CD4-positive, alpha-beta T cell treated with Interleukin-15 for 4 hours (primary cell): Measurements from ENCODE around the gene LCK.
"Not testable (repeated sequence)": the region's sequence is repeated elsewhere in the genome, so short reads cannot be mapped to it uniquely, and the experiment has no call there.

ENCODE experiments used
- DNase-seq: peaks from one replicate; pipeline ENCODE4 v3.0.0-alpha.2; 2020; ENCODE audit warnings: low spot score

The LCK gene

DNA sequence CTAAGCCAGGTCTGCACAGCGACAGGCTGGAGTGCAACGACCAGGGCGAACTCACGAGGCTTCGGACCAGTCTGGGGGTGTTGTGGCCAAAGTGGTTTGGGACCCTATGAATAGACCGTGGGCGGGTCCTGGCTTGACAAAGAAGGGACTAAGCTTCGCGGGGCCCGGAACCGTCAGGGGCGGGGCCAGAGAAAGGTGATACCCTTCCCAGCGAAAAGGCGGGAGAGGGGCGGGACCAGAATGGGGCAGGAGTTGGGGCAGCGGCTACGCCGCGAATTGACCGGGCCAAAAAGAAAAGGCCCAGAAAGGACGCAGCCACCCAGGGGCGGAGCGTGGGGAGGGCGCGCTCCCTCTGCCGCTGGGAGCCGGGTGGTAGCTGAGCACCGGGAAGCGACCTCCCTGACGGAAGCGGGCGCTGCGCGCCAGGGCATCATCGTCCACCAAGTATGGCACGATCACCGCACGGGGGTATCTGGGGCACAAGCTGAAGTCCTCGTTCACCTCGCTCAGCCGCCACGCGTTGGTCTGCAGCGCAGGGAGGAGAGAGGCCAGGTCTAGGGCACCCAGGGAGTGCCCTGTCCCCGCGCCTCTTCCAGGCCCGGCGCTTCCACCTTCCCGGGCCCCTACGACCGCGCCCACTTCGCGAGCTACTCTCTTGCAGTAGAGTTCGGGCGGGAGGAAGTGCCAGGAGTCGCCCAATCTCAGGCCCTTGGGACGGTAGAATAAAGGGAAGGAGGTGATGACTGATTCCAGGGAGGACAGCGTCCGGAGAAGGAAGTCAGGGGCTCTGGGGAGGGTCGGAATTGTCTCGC lies 10.7 kb upstream of the LCK start:
- DNase-seq: peak; percentile 53

DNA sequence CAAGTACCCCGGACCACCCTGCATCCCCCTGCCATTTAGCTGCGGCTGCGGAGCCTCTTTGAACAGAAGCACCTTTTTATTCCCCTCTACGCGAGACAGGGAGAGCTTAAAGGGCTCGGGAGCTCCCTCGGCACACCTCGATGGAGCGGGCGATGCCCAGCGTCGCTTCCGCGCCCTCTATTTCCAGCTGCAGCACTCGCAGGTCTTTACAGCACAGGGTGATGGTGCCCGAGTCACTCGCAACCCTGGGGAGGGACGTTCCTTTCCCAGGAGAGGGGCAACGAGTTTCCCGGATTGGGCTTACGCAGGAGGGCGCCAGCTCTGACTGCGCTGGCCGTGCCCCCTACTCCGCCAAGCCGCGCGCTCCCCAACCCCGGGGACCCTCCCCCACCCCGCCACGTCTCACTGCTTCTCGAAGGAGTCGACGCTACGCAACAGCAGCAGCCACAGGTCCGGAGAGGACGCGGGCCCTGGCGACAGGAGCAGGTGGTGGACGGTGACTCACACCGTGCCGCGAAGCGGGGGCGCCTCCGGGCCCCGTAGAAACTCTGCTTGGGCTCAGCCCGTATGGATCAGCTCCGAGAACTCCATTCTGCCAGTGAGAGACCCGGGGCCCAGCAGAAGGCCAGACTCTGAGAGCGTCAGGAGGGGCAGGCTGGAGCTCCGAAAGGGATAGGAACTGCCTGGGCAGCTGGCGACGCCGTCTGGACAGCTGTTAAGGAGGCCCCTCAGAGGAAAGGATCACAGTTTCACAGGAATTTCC lies 9.9 kb upstream of the LCK start:
- DNase-seq: peak; percentile 38

DNA sequence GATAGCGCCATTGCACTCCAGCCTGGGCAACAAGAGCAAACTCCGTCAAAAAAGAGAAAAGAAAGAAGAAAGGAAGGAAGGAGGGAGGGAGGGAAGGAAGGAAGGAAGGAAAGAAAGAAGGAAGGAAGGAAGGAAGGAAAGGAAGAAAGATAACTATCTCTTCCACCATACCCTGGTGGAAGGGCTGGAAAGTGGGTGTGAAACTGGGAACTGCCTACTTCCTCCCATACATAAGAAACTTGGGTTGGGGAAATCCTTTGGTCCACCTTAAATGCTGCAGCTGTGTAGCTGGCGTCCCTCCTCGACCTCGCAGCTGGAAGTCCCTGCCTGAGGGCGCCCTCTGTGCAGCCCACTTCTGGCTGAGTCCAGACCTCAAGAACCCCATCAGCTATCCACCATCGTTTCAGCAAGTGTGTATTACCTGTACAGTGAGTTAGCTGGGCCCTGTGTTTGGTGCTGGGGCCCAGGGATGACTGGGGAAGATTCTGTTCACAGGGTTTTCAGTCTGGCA lies 8.7 kb upstream of the LCK start:
- no peak for DNase-seq

DNA sequence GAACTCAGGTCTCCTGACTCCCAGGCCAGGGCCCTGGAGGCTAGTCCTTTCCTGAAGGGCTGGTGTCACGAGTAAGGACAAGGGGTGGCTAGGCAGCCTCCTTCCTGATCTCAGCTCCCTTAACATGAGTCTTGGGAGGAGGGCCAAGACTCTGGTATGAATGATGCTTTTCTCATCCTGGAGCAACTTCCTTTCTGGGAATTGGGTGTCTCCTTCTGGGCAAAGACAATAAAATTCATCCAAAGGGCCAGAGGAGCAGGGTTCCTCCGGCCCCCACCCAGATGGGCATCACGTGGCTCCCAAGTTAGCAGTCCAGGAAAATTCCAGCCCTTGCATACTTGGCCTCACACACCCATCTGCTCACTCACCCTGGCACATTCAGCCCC lies 4.2 kb upstream of the LCK start, which contains the start of gene FAM167B:
TSS of gene FAM167B (plus strand) at position 335 of the 386 bp plus-strand sequence. CDS start 200 bp downstream, outside the sequence.
- no peak for DNase-seq

DNA sequence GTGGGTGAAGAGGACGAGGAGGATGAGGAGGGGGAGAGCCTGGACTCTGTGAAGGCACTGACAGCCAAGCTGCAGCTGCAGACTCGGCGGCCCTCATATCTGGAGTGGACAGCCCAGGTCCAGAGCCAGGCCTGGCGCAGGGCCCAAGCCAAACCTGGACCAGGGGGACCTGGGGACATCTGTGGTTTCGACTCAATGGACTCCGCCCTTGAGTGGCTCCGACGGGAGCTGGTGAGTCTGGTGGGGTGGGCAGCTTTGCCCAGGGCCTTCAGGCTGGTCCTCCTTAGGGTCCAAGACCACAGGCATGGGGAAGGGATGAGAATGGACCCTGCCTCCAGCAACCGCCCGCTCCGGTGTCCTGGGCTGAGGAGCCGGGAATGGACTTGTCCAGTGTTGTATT lies 3.6 kb upstream of the LCK start:
- no peak for DNase-seq

DNA sequence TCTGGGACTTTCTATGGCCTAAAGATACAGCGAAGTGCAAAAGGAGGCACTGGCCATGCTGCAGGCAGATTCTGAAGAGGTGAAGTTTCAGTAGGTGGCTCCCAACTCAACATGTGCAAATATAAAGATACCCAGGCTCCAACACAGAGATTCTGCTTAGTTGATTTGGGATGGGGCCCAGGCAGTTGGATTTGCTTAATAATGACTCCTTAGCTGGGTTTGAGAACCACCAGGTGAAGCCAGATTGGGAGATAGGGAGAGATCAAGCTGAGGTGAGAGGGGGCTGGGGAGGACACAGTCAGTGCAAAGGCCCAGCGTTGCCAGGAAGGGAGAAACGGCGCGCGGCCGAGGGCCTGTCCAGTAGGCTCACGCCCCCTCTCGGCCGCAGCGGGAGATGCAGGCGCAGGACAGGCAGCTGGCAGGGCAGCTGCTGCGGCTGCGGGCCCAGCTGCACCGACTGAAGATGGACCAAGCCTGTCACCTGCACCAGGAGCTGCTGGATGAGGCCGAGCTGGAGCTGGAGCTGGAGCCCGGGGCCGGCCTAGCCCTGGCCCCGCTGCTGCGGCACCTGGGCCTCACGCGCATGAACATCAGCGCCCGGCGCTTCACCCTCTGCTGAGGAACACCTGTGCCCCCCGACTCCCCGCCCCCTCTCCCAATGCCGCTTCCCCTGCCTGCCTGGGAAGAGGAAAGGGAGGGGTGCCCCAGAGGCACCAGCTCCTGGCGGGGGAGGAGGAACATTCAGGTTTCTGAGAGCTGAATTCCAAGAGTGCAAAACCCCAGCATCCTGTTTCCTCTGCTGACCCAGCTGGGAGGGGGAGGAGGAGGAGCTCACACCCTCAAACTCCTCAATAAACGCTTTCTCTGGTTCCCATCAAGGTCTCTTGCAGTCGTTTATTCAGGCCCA lies 2.8 kb upstream of the LCK start:
- peak; percentile 79 for DNase-seq

DNA sequence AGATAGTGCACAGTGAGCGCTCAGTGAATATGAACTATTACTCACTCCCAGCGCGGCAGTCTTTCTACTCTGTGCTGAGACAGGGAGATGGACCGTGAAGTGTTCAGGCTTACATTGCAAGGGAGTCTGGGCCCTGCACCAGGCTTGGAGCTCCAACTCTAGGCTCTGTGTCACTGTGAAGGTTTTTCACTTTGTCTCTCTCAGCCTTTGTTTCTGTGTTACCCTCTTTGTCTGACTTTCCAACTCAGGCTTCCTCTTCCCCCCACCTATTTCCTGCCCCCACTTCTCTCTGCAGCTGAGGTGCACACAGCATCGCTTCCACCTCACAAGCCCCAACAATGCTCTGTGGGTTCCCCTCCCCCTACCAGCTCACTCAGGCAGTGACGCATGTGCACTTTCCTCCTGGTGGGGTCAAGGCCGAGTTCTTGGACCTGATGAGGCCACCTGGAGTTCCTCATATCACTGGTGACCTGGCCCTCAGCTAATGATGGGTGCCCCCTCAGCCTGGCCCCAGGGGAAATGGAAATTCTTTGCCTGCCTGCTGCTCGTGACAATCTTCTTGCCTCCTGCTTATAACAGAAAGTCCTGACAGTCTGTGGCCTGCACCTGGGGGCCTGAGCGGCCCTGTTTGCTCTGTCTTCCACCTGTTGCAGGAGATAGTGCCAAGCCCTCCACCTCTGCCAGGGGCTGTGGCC lies 1.1 kb upstream of the LCK start:
- DNase-seq: peak; percentile 89

DNA sequence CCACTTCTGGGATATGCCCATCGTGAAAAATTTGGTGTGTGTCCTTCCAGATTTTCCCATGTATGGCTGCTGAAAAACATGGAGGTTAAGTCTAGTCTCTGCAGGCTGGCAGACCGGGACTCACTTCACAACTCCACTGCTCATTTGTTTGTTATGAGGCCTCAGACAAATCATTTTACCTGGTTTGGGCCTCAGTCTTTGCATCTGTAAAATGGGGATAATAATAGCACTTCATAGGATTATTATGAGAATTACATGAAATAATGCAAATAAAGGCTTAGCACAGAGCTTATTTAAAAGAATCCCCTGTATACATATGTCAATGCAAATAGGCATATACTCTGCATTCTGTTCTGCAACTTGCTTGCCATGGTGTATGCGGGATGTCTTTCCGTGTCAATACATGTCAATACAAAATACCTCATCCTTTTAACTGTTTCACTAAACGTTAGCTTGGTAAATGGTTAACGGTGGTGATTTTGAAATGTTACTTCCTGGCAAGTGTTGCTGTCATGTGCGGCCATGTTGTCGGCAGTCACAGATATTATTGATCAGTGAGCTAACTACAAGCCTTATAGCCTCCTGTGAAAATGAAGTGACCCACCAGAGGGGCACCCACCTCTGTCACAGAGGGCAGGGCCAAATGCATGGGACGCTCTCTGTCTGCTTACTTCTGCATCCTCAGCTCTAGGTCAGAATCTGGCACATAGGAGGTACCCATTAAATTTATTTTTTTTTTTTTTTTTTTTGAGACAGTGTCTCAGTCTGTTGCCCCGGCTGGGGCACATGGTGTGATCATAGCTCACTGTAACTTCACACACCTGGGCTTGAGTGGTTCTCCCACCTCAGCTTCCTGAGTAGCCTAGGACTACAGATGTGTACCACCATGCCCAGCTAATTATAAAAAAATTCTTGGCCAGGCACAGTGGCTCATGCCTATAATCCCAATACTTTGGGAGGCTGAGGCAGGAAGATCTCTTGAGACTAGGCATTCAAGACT lies 4.3 kb downstream of the LCK start:
- DNase-seq: no peak

DNA sequence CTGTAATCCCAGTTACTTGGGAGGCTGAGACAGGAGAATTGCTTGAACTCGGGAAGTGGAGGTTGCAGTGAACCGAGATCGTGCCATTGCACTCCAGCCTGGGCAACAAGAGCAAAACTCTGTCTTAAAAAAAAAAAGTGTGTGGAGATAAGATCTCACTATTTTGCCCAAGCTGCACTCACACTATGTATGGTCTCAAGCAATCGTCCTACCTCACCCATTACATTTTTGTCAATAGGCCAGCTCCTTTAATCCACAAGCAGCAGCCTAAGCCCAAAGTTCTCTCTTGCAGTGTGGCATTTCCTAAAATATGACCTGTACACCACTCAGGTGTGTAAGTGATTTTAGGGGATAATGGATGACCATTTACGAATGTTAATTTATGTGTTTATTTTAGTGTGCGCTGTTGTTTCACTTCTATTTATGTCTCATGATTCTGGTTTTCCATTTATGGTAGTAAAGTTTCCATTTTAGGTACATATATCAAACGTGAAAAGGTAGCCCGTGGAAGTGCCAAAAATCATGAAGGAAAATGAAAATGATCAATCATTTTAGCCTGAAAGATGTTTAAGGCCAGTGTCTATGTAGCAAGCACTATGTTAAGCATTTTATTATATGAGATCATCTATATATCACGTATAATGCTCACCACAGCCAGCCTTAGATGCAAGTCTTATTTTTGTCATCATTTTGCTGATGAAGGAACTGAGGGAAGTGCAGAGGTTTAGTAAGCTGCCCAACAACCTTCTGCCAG lies 5.6 kb downstream of the LCK start:
- DNase-seq: no peak

DNA sequence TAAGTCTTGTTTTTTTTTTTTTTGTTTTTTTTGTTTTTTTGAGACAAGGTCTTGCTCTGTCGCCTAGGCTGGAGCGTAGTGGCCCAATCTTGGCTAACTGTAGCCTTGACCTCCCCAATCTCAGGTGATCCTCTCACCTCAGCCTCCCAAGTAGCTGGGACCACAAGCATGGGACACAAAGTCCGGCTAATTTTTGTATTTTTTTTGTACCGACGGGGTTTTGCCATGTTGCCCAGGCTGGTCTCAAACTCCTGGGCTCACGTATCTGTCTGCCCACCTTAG lies 6.1 kb downstream of the LCK start:
- no peak for DNase-seq

DNA sequence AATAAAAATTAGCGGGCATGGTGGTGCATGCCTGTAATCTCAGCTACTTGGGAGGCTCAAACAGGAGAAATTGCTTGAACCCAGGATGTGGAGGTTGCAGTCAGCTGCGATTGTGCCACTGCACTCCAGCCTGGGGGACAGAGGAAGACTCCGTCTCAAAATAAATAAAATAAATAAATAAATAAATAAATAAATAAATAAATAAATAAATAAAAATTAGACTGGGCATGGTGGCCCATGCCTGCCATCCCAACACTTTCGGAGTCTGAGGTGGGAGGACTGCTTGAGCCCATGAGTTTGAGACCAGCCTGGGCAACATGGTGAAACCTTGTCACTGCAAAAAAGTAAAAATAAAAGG lies 12.2 kb downstream of the LCK start:
- DNase-seq: not testable (repeated sequence)

DNA sequence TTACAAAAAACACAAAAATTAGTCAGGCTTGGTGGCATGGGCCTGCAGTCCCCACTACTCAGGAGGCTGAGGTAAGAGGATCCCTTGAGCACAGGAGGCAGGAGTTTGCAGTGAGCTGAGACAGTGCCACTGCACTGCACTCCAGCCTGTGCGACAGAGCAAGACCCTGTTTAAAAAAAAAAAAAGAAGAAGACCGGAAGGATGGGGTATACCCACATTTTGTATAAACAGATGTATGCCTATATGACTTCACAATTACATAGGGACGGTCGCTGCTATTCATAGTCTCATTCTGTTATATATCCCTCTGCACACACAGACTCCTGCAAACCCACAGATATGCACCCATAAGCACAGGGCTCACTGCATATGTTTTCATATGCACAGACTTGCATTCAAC lies 12.7 kb downstream of the LCK start:
- no peak for DNase-seq

DNA sequence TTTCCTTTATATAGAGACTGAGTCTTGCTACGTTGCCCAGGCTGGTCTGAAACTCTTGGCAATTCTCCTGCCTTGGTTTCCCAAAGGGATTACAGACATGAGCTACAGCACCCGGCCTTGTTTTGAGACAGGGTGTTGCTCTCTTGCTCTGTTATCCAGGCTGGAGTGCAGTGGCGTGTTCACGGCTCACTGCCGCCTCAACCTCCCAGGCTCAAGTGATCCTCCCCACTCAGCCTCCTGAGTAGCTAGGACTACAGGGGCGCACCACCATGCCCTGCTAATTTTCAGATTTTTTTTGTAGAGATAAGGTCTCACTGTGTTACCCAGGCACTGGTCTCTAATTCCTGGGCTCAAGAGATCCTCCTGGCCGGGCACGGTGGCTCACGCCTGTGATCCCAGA lies 14.8 kb downstream of the LCK start:
- DNase-seq: no peak

DNA sequence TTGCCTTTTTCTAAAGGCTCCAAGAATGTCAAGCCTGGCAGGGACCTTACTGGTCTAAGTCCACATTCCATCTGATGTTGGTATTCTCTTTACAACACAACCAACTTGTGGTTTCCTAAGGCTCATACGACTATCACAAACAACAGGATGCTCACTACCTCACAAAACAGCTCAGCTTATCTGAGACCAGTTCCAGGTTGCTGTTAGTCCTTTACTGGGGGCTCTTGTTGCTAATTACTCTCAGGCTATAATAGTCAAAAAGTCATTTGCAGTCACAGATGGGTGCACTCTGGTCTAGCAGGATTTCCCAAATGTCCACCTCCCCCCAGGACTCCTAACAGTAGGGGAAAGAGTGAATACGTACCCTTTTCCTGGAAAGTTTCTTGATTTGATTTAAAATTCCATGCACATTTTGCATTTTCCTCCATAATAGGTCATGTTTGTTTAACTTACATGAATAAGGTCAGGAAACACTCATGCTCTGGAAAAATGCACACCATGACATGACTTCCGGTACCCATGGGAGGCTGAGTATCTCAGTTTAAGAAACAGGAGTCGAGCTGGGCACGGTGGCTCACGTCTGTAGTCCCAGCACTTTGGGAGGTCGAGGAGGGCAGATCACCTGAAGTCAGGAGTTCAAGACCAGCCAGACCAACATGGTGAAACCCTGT lies 16.0 kb downstream of the LCK start:
- no peak for DNase-seq

DNA sequence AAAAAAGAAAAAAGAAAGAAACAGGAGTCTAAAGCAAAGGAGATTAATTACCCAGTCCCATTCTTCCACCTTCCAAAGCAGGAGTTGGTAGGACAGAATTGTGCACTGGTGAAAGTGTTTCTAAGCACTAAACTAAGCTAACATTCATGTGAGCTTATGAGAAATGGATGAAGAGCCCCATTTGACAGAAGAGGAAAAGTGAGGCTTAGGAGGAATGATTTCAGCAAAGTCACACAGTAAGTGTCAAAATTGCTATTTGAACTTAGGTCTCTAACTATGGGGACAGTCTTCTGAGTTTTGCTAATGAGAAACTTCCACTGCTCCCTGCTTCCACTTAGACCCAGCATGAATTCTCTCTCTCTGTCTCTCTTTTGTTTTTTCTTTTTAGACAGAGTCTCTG lies 18.7 kb downstream of the LCK start:
- no peak for DNase-seq

DNA sequence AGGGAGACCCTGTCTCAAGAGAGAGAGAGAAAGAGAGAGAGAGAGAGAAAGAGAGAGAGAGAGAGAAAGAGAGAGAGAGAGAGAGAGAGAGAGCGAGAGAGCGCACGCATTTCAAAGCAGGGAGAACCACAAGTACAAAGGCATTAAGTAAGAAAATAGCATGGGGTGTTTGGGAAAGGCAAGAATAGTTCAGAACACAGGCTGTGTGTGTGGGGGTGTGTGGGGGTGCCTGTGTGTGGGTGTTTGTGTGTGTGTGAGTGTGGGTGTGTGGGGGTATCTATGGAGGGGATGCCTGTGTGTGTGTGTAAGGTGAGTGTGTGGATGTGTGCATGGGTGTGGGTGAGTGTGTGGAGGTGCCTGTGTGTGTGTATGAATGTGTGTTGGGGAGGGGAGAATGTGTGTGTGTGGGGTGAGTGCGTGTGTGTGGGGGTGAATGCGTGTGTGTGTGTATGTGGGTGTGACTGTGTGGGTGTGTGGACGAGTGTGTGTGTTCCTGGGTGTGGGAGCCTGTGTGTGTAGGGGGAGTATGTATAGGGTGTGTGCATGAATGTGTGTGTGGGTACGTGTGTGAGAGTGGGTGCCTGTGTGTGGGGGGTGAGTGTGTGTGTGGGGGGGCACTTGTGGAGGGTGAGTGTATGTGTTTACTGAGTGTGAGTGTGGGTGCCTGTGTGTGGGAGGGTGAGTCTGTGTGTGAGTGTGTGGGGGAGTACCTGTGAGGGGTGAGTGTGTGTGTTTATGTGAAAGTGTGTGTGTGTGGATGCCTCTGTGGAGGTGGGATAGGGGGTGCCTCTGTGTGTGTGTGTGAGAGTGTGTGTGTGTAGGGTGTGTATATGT lies 21.7 kb downstream of the LCK start:
- no peak for DNase-seq

DNA sequence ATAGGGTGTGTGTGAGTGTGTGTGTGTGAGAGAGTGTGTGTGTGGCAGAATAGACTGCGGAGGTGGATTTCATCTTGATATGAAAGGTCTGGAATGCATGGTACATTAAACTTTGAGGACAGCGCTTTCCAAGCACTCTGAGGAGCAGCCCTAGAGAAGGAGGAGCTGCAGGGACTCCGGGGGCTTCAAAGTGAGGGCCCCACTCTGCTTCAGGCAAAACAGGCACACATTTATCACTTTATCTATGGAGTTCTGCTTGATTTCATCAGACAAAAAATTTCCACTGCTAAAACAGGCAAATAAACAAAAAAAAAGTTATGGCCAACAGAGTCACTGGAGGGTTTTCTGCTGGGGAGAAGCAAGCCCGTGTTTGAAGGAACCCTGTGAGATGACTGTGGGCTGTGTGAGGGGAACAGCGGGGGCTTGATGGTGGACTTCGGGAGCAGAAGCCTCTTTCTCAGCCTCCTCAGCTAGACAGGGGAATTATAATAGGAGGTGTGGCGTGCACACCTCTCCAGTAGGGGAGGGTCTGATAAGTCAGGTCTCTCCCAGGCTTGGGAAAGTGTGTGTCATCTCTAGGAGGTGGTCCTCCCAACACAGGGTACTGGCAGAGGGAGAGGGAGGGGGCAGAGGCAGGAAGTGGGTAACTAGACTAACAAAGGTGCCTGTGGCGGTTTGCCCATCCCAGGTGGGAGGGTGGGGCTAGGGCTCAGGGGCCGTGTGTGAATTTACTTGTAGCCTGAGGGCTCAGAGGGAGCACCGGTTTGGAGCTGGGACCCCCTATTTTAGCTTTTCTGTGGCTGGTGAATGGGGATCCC lies 22.5 kb downstream of the LCK start:
- DNase-seq: peak; percentile 87
